ENCODE data around the gene TMEM40.
"Not testable (repeated sequence)": the region's sequence is repeated elsewhere in the genome, so short reads cannot be mapped to it uniquely, and the experiment has no call there.

The TMEM40 gene

DNA sequence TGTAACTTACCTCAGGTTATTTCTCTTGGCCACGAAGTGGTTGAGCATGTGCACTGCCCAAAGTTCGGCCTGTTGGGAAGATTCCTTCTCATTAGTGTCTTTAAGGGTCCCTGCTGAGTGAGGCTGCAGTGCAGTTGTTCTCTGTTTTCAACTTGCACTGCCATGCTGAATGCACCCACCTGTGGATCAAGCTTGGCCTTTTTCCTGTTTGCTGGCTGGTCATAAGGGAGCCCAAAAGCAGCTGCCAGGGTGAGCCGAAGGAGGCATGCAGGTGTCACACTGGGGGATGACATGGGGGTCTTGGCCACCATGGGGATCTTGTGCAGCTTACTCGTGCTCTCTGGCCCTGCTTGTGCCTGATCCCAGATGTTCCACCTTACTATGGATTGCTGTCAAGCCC, 49.0 kb downstream of the TMEM40 start:
- no peak for DNase-seq

GRCh38 chr3:12709334-12709733, 49.7 kb downstream of the TMEM40 start:
- no peak for DNase-seq

GRCh38 chr3:12708584-12709192, 50.4 kb downstream of the TMEM40 start:
- no peak for DNase-seq

GRCh38 chr3:12707449-12707848, 51.6 kb downstream of the TMEM40 start:
- DNase-seq: no peak

- peak; percentile 49 for DNase-seq
Measured at GRCh38 chr3:12706504-12707253, 52.4 kb downstream of the TMEM40 start.

- DNase-seq: no peak
Measured at GRCh38 chr3:12705981-12706380, 53.1 kb downstream of the TMEM40 start.

GRCh38 chr3:12705374-12705926, 53.6 kb downstream of the TMEM40 start:
- DNase-seq: no peak

DNA sequence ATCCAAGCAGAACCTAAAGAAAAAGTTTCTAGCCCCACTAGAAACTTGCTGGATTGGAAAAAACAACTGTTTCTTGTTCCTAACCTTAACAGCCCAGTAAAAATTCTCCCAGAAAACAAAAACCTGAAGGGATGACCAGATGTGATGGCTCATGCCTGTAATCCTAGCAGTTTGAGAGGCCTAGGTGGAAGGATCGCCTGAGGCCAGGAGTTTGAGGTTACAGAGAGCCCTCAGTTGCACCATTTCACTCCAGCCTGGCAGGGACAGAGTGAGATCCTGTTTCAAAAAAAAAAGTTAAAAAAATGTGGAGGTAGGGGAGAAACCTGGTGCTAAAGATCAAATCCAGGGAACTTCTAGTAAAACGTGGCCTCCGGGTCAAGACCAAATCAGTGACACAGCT, 56.6 kb downstream of the TMEM40 start:
- DNase-seq: no peak

DNA sequence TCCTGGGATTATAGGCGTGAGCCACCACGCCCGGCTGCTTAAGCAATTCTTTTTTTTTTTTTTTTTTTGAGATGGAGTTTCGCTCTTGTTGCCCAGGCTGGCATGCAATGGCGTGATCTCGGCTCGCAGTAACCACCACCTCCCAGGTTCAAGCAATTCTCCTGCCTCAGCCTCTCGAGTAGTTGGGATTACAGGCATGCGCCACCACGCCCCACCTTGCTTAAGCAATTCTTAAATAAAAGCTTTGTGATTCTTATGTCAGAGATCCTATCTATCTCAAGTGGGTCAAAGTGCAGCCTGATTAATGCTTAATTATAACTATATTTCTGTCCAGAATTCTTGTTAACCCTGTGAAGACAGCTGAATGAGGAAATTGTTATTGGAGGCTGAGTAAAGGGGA, 57.5 kb downstream of the TMEM40 start:
- not testable (repeated sequence) for DNase-seq

DNA sequence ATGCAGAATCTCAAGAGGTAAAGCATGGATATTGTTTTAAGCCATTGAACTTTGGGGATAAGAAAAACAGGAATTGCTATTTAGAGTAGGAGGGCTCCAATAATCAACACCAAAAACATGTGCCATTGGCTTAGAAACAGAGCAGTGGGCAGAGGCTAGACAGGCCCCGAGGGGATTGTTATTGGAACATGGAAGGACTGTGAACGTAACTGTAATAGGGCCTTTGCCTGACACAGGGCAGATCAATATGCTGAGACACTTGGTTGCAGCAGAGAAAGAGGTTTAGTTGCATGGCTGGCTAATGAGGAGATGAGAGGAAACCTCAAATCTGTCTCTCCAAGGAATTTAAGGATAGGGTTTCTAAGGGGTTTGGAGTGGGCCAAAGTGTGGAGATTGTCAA, 58.3 kb downstream of the TMEM40 start:
- DNase-seq: no peak

GRCh38 chr3:12695916-12696315, 63.1 kb downstream of the TMEM40 start:
- no peak for DNase-seq

- no peak for DNase-seq
Measured at GRCh38 chr3:12695112-12695511, 63.9 kb downstream of the TMEM40 start.

GRCh38 chr3:12692444-12692843, 66.6 kb downstream of the TMEM40 start:
- DNase-seq: no peak

DNA sequence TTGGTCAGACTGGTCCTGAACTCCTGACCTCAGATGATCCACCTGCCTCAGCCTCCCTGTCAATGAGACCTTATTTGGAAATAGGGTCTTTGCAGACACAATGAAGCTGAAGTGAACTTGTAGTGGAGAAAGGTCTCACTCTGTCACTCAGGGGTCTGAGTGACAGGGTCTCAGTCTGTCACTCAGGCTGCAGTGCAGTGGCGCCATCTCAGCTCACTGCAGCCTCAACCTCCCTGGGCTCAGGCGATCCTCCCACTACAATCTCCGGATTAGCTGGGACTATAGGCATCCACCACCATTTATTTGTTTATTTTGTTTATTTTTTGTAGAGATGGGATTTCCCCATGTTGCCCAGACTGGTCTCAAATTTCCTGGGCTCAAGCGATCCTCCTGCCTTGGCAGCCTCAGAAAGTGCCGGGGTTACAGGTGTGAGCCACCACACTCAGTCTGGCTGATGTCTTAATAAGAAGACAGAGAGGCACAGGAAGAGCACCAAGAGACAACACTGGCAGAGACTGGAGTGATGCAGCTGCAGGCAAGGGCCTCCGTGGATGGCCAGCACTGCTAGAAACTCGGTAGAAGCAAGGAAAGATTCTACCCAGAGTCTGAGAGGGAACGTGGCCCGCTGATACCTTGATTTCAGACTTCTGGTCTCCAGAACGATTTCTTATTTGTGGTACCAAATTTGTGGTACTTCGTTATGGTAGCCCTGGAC, 68.9 kb downstream of the TMEM40 start:
- DNase-seq: no peak

GRCh38 chr3:12687948-12688347, 71.1 kb downstream of the TMEM40 start:
- no peak for DNase-seq

- DNase-seq: no peak
Measured at GRCh38 chr3:12686096-12686495, 73.0 kb downstream of the TMEM40 start.
